ENCODE results near the gene HNRNPDL.
"Not testable (repeated sequence)": the region's sequence is repeated elsewhere in the genome, so short reads cannot be mapped to it uniquely, and the experiment has no call there.

Gene HNRNPDL

GRCh38 chr4:82430193-82430963, at the start of gene HNRNPDL, which contains the start of gene ENOPH1:
TSS of gene HNRNPDL (minus strand) at chr4:82430462. CDS start at chr4:82429690, 772 bp downstream.
TSS of gene ENOPH1 (plus strand) at chr4:82430590. CDS start at chr4:82430830, 240 bp downstream.
- DNase-seq (ENCODE audit: low spot score) = peak; percentile 98

- DNase-seq (ENCODE audit: low spot score) = no peak
Measured at GRCh38 chr4:82479562-82479961, 49.3 kb upstream of the HNRNPDL start.

- DNase-seq (ENCODE audit: low spot score) = not testable (repeated sequence)
Measured at GRCh38 chr4:82477469-82477868, 47.2 kb upstream of the HNRNPDL start.

- DNase-seq (ENCODE audit: low spot score) = not testable (repeated sequence)
Measured at GRCh38 chr4:82475931-82476330, 45.7 kb upstream of the HNRNPDL start.

- DNase-seq (ENCODE audit: low spot score) = no peak
Measured at GRCh38 chr4:82473621-82474164, 43.4 kb upstream of the HNRNPDL start.

GRCh38 chr4:82473080-82473479, 42.8 kb upstream of the HNRNPDL start:
- DNase-seq (ENCODE audit: low spot score) = not testable (repeated sequence)

- DNase-seq (ENCODE audit: low spot score) = no peak
Measured at GRCh38 chr4:82469791-82470345, 39.6 kb upstream of the HNRNPDL start.

- no peak for DNase-seq (ENCODE audit: low spot score)
Measured at GRCh38 chr4:82467471-82467870, 37.2 kb upstream of the HNRNPDL start.

GRCh38 chr4:82463221-82463620, 33.0 kb upstream of the HNRNPDL start:
- DNase-seq (ENCODE audit: low spot score) = no peak

GRCh38 chr4:82462415-82462831, 32.2 kb upstream of the HNRNPDL start:
- peak; percentile 92 for DNase-seq (ENCODE audit: low spot score)

GRCh38 chr4:82461710-82462109, 31.4 kb upstream of the HNRNPDL start:
- DNase-seq (ENCODE audit: low spot score) = no peak

- DNase-seq (ENCODE audit: low spot score) = no peak
Measured at GRCh38 chr4:82458729-82459128, 28.5 kb upstream of the HNRNPDL start.

GRCh38 chr4:82457266-82457665, 27.0 kb upstream of the HNRNPDL start:
- DNase-seq (ENCODE audit: low spot score) = no peak

- DNase-seq (ENCODE audit: low spot score) = no peak
Measured at GRCh38 chr4:82452026-82452425, 21.8 kb upstream of the HNRNPDL start.

GRCh38 chr4:82450966-82451755, 20.9 kb upstream of the HNRNPDL start:
- no peak for DNase-seq (ENCODE audit: low spot score)

- no peak for DNase-seq (ENCODE audit: low spot score)
Measured at GRCh38 chr4:82447886-82448285, 17.6 kb upstream of the HNRNPDL start.

- no peak for DNase-seq (ENCODE audit: low spot score)
Measured at GRCh38 chr4:82439088-82439487, 8.8 kb upstream of the HNRNPDL start.

GRCh38 chr4:82437285-82438005, 7.2 kb upstream of the HNRNPDL start:
- DNase-seq (ENCODE audit: low spot score) = no peak

GRCh38 chr4:82436780-82437179, 6.5 kb upstream of the HNRNPDL start:
- no peak for DNase-seq (ENCODE audit: low spot score)

- DNase-seq (ENCODE audit: low spot score) = no peak
Measured at GRCh38 chr4:82436130-82436529, 5.9 kb upstream of the HNRNPDL start.

- no peak for DNase-seq (ENCODE audit: low spot score)
Measured at GRCh38 chr4:82434949-82435348, 4.7 kb upstream of the HNRNPDL start.

- no peak for DNase-seq (ENCODE audit: low spot score)
Measured at GRCh38 chr4:82433791-82434190, 3.5 kb upstream of the HNRNPDL start.

Data from left forelimb (tissue), 1 donor.